HCT116 (cell line): ENCODE results near the gene AJUBA. TPM values are rescaled to one million over a fixed set of nuclear protein-coding genes. Genes with fewer than 3 reads are reported as not detected.

Experiments used
- ATAC-seq: fragments of 200-7000 bp; cut with Tn5 transposase; 2 replicates; pipeline ENCODE4 v1.9.1; 2020; ENCODE audit warnings: mild to moderate bottlenecking, moderate library complexity
- BruUV-seq: library from RNA; stranded (reverse); fragments of 400-500 nt; replicated peaks from 2 replicates; lab custom pipeline; 2021; lab: Mats Ljungman, UMichigan
- CTCF ChIA-PET: fragments of 300-600 bp; sonication (Branson Sonifier 250); formaldehyde crosslinking; loops from one replicate; lab custom pipeline; 2021; ENCODE audit warnings: antibody characterized with exemption; lab: Charles Lee
- POLR2A ChIA-PET: fragments of 300-600, 350-600 bp; sonication (Branson Sonifier 250); formaldehyde crosslinking; loops from one replicate; lab custom pipeline; 2021; ENCODE audit warnings: antibody characterized with exemption; lab: Charles Lee
- RAD21 ChIA-PET, 2 experiments: fragments of 300-600 bp; sonication (Branson Sonifier 250); formaldehyde crosslinking; loops; one replicate each; lab custom pipeline; 2023; ENCODE audit warnings: low total read pairs in 2 of 2; ENCODE audit not compliant: uncharacterized antibody in 2 of 2, unreplicated experiment in 2 of 2, low non-redundant PET in 1 of 2; lab: Charles Lee
- DNase-seq: peaks from one replicate; pipeline ENCODE4 v3.0.0-alpha.2; 2010; ENCODE audit warnings: low read depth, low spot score
- H2AFZ ChIP-seq: fragments of 200-600 bp; shearing (Covaris generic), sonication (generic); 2 replicates; pipeline ENCODE4 v1.6.1; 2017; ENCODE audit warnings: low read depth, mixed run types, mixed read lengths, antibody characterized with exemption, low read length; ENCODE audit not compliant: poor library complexity, severe bottlenecking
- H3K27ac ChIP-seq: 2 replicates; pipeline ENCODE4 v1.5.1; 2012; ENCODE audit warnings: low read depth, low read length
- H3K27me3 ChIP-seq: fragments of 200-600 bp; sonication (generic); 2 replicates; pipeline ENCODE4 v1.6.1; 2016; ENCODE audit warnings: mixed run types, low read length, mixed read lengths; ENCODE audit not compliant: insufficient read depth
- H3K36me3 ChIP-seq, 2 experiments: fragments of 200-500 bp in 1 of 2; fragments of 200-600 bp in 1 of 2; sonication (Bioruptor generic) in 1 of 2; sonication (generic) in 1 of 2; 2 replicates each; pipeline versions ENCODE4 v1.5.1 to v1.6.1; 2014 to 2016; ENCODE audit warnings: low read length in 2 of 2, inconsistent platforms in 1 of 2, mixed read lengths in 1 of 2, mixed run types in 1 of 2; ENCODE audit not compliant: insufficient read depth in 2 of 2, control insufficient read depth in 1 of 2
- H3K4me1 ChIP-seq, 2 experiments: fragments of 200-600 bp in 1 of 2; sonication (generic) in 1 of 2; 2 replicates each; pipeline versions ENCODE4 v1.5.1 to v1.6.1; 2012 to 2017; ENCODE audit warnings: low read length in 2 of 2, inconsistent platforms in 1 of 2, mild to moderate bottlenecking in 1 of 2, mixed read lengths in 1 of 2, mixed run types in 1 of 2, moderate library complexity in 1 of 2; ENCODE audit not compliant: insufficient read depth in 2 of 2, control insufficient read depth in 1 of 2
- H3K4me2 ChIP-seq: fragments of 200-600 bp; sonication (generic); 2 replicates; pipeline ENCODE4 v1.6.1; 2017; ENCODE audit warnings: mixed run types, low read length, mixed read lengths
- H3K4me3 ChIP-seq, 2 experiments: fragments of 200-600 bp in 1 of 2; sonication (generic) in 1 of 2; replicated peaks in 1 of 2; 2 replicates each; pipeline ENCODE4 v1.5.1; 2011 to 2016; ENCODE audit warnings: low read length in 2 of 2, control low read depth in 1 of 2, low read depth in 1 of 2, mild to moderate bottlenecking in 1 of 2, mixed read lengths in 1 of 2, mixed run types in 1 of 2
- H3K79me2 ChIP-seq: fragments of 200-600 bp; sonication (generic); 2 replicates; pipeline ENCODE4 v1.6.1; 2017; ENCODE audit warnings: mild to moderate bottlenecking, mixed run types, low read length, moderate library complexity, mixed read lengths; ENCODE audit not compliant: insufficient read depth
- H3K9ac ChIP-seq: fragments of 200-600 bp; sonication (generic); 2 replicates; pipeline ENCODE4 v1.6.1; 2016; ENCODE audit warnings: low read length, mixed read lengths
- H3K9me2 ChIP-seq: fragments of 200-600 bp; sonication (generic), shearing (Covaris generic); 2 replicates; pipeline ENCODE4 v1.6.1; 2017; ENCODE audit warnings: mixed run types, mild to moderate bottlenecking, moderate library complexity; ENCODE audit not compliant: insufficient read depth
- H3K9me3 ChIP-seq, 2 experiments: fragments of 200-500 bp in 1 of 2; fragments of 200-600 bp in 1 of 2; sonication (Bioruptor generic) in 1 of 2; sonication (generic) in 1 of 2; 2 replicates each; pipeline ENCODE4 v1.6.1; 2014 to 2017; ENCODE audit warnings: low read length in 2 of 2, mixed read lengths in 2 of 2, inconsistent platforms in 1 of 2, low read depth in 1 of 2, mild to moderate bottlenecking in 1 of 2, mixed run types in 1 of 2, moderate library complexity in 1 of 2; ENCODE audit not compliant: control insufficient read depth in 1 of 2, insufficient read depth in 1 of 2
- H4K20me1 ChIP-seq: fragments of 200-600 bp; sonication (generic), shearing (Covaris generic); 2 replicates; pipeline ENCODE4 v1.6.1; 2017; ENCODE audit warnings: mixed run types, mild to moderate bottlenecking, moderate library complexity; ENCODE audit not compliant: insufficient read depth
- CBX3 ChIP-seq: IDR thresholded peaks from 2 replicates; pipeline ENCODE4 v1.6.1; 2012; ENCODE audit warnings: low read depth
- CEBPB ChIP-seq: IDR thresholded peaks from 2 replicates; pipeline ENCODE4 v1.6.1; 2012; ENCODE audit warnings: low read depth
- ELF1 ChIP-seq: IDR thresholded peaks from 2 replicates; pipeline ENCODE4 v1.6.1; 2012; ENCODE audit warnings: low read depth, borderline replicate concordance
- EZH2 ChIP-seq: fragments of 200-600 bp; sonication (generic); IDR thresholded peaks from 2 replicates; pipeline ENCODE4 v1.6.1; 2017; ENCODE audit warnings: antibody characterized with exemption, mixed run types
- EZH2phosphoT487 ChIP-seq: fragments of 200-600 bp; IDR thresholded peaks from 2 replicates; pipeline ENCODE4 v1.6.1; 2018; ENCODE audit warnings: antibody characterized with exemption, borderline replicate concordance
- FOSL1 ChIP-seq: IDR thresholded peaks from 2 replicates; pipeline ENCODE4 v1.6.1; 2012; ENCODE audit warnings: low read depth
- JUND ChIP-seq: IDR thresholded peaks from 2 replicates; pipeline ENCODE4 v1.6.1; 2012
- POLR2A ChIP-seq: IDR thresholded peaks from 2 replicates; pipeline ENCODE4 v1.7.0; 2011; ENCODE audit warnings: borderline replicate concordance; ENCODE audit not compliant: insufficient read depth, insufficient read length; ENCODE audit errors: extremely low read depth
- POLR2AphosphoS5 ChIP-seq: IDR thresholded peaks from 2 replicates; pipeline ENCODE4 v1.6.1; 2011; ENCODE audit warnings: mild to moderate bottlenecking, low read depth, low read length, moderate library complexity
- TCF7L2 ChIP-seq: IDR thresholded peaks from 2 replicates; pipeline ENCODE4 v1.7.0; 2011; ENCODE audit warnings: borderline replicate concordance, inconsistent platforms; ENCODE audit not compliant: insufficient read depth, insufficient read length; ENCODE audit errors: extremely low read depth
- YY1 ChIP-seq: IDR thresholded peaks from 2 replicates; pipeline ENCODE4 v1.6.1; 2011; ENCODE audit warnings: low read length, low read depth, moderate library complexity, mild to moderate bottlenecking; ENCODE audit not compliant: insufficient replicate concordance; ENCODE audit errors: extremely low read depth
- ZNF274 ChIP-seq: fragments of 200-500 bp; sonication (Bioruptor generic); IDR thresholded peaks from 2 replicates; pipeline ENCODE4 v1.6.1; 2014; ENCODE audit warnings: mild to moderate bottlenecking, low read depth, low read length, inconsistent platforms
- intact Hi-C: fragments of 100-400 bp; cut with micrococcal nuclease; formaldehyde crosslinking; loops from 2 replicates; pipeline ENCODE4 v1.10.0; 2022
- total RNA-seq: library from RNA; stranded (reverse); gene quantifications from one replicate; pipeline ENCODE4 v1.2.1, GENCODE V29; 2021; ENCODE audit not compliant: unreplicated experiment
- TF ChIP-seq, protein P1 (sequence below), 3 experiments: fragments of 200-600 bp in 1 of 3; sonication (generic) in 1 of 3; IDR thresholded peaks in 2 of 3; conservative IDR thresholded peaks in 1 of 3; 2 replicates each; pipeline ENCODE4 v1.5.1; 2012 to 2017; ENCODE audit warnings: low read depth in 2 of 3, low read length in 2 of 3, antibody characterized with exemption in 1 of 3, borderline replicate concordance in 1 of 3, control low read depth in 1 of 3, mild to moderate bottlenecking in 1 of 3, mixed read lengths in 1 of 3, mixed run types in 1 of 3, moderate library complexity in 1 of 3; ENCODE audit not compliant: insufficient read depth in 1 of 3
- TF ChIP-seq, protein P2 (sequence below): IDR thresholded peaks from 2 replicates; pipeline ENCODE4 v1.6.1; 2012
- TF ChIP-seq, protein P3 (sequence below): IDR thresholded peaks from 2 replicates; pipeline ENCODE4 v1.6.1; 2012
- TF ChIP-seq, protein P4 (sequence below): IDR thresholded peaks from 2 replicates; pipeline ENCODE4 v1.6.1; 2012; ENCODE audit warnings: low read depth

AJUBA gene
- total RNA-seq, 1 experiment from 2014 or later, result 39.7 TPM

DNA sequence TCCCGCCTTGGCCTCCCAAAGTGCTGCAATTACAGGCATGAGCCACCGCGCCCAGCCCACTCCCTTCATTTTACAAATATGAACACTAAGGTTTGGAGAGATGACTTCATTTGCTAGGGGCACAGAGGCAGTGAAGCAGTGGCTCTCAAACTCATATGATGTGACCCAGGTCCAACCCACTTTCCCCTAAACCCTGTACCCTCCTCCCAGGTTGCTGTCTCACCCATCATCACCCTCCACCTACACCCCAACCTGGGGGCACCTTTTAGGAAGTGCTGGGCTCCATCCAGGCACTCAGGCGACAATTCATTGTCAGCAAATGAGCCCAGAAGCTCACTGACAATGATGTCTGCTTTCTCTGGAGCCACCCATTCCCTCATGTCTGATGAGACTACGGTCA lies 58.6 kb downstream of the AJUBA start:
- ChIA-PET POLR2A (no interaction called here), RAD21 (no interaction called here), CTCF (no interaction called here)
- H2AFZ ChIP-seq, result no peak overlapping the region
- TF ChIP-seq FOSL1 (no peak), ELF1 (no peak), EZH2 (no peak), YY1 (no peak), CBX3 (no peak), POLR2AphosphoS5 (no peak), EZH2phosphoT487 (no peak), JUND (no peak), TCF7L2 (no peak), CEBPB (no peak), ZNF274 (no peak), POLR2A (no peak)
- TF ChIP-seq, protein P1, sequence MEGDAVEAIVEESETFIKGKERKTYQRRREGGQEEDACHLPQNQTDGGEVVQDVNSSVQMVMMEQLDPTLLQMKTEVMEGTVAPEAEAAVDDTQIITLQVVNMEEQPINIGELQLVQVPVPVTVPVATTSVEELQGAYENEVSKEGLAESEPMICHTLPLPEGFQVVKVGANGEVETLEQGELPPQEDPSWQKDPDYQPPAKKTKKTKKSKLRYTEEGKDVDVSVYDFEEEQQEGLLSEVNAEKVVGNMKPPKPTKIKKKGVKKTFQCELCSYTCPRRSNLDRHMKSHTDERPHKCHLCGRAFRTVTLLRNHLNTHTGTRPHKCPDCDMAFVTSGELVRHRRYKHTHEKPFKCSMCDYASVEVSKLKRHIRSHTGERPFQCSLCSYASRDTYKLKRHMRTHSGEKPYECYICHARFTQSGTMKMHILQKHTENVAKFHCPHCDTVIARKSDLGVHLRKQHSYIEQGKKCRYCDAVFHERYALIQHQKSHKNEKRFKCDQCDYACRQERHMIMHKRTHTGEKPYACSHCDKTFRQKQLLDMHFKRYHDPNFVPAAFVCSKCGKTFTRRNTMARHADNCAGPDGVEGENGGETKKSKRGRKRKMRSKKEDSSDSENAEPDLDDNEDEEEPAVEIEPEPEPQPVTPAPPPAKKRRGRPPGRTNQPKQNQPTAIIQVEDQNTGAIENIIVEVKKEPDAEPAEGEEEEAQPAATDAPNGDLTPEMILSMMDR (IDR thresholded peaks at IDR 0.05 in 2 of 3, conservative IDR thresholded peaks at IDR 0.05 in 1 of 3; ENCODE audit: borderline replicate concordance in 1 of 3, insufficient read depth in 1 of 3, low read depth in 2 of 3, low read length in 2 of 3), result no peak
- TF ChIP-seq, protein P2, sequence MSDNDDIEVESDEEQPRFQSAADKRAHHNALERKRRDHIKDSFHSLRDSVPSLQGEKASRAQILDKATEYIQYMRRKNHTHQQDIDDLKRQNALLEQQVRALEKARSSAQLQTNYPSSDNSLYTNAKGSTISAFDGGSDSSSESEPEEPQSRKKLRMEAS, result no peak
- TF ChIP-seq, protein P3, sequence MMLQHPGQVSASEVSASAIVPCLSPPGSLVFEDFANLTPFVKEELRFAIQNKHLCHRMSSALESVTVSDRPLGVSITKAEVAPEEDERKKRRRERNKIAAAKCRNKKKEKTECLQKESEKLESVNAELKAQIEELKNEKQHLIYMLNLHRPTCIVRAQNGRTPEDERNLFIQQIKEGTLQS, result no peak
- TF ChIP-seq, protein P4, sequence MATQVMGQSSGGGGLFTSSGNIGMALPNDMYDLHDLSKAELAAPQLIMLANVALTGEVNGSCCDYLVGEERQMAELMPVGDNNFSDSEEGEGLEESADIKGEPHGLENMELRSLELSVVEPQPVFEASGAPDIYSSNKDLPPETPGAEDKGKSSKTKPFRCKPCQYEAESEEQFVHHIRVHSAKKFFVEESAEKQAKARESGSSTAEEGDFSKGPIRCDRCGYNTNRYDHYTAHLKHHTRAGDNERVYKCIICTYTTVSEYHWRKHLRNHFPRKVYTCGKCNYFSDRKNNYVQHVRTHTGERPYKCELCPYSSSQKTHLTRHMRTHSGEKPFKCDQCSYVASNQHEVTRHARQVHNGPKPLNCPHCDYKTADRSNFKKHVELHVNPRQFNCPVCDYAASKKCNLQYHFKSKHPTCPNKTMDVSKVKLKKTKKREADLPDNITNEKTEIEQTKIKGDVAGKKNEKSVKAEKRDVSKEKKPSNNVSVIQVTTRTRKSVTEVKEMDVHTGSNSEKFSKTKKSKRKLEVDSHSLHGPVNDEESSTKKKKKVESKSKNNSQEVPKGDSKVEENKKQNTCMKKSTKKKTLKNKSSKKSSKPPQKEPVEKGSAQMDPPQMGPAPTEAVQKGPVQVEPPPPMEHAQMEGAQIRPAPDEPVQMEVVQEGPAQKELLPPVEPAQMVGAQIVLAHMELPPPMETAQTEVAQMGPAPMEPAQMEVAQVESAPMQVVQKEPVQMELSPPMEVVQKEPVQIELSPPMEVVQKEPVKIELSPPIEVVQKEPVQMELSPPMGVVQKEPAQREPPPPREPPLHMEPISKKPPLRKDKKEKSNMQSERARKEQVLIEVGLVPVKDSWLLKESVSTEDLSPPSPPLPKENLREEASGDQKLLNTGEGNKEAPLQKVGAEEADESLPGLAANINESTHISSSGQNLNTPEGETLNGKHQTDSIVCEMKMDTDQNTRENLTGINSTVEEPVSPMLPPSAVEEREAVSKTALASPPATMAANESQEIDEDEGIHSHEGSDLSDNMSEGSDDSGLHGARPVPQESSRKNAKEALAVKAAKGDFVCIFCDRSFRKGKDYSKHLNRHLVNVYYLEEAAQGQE, result no peak
- intact Hi-C loops, result no loop called here
- no peak overlapping the region for H3K9ac ChIP-seq
- no peaks in the 10 kb centered on the region for H3K9me3 ChIP-seq
- no peaks in the 10 kb centered on the region for H4K20me1 ChIP-seq
- peaks cover 14 to 49% of the 10 kb centered on the region in 2 experiments for H3K4me1 ChIP-seq
- H3K36me3 ChIP-seq, result peaks cover 46 to 57% of the 10 kb centered on the region in 2 experiments
- DNase-seq (no peak), ATAC-seq (no peak)
- H3K4me3 ChIP-seq, result no peak overlapping the region
- no peaks in the 10 kb centered on the region for H3K27me3 ChIP-seq
- no peak overlapping the region for H3K4me2 ChIP-seq
- no peak overlapping the region for H3K27ac ChIP-seq
- BruUV-seq, result no TSS peak
- peaks cover 40% of the 10 kb centered on the region for H3K79me2 ChIP-seq
- no peaks in the 10 kb centered on the region for H3K9me2 ChIP-seq
